Amygdala (tissue), 56 donors: ENCODE measurements around the gene ATP6AP2.
"Not testable (repeated sequence)": the region's sequence is repeated elsewhere in the genome, so short reads cannot be mapped to it uniquely, and the experiment has no call there.

ENCODE experiments used
- DNase-seq, 56 donors: peaks; one replicate each; lab custom pipeline; 2025; lab: John Stamatoyannopoulos, UW

Gene ATP6AP2

DNA sequence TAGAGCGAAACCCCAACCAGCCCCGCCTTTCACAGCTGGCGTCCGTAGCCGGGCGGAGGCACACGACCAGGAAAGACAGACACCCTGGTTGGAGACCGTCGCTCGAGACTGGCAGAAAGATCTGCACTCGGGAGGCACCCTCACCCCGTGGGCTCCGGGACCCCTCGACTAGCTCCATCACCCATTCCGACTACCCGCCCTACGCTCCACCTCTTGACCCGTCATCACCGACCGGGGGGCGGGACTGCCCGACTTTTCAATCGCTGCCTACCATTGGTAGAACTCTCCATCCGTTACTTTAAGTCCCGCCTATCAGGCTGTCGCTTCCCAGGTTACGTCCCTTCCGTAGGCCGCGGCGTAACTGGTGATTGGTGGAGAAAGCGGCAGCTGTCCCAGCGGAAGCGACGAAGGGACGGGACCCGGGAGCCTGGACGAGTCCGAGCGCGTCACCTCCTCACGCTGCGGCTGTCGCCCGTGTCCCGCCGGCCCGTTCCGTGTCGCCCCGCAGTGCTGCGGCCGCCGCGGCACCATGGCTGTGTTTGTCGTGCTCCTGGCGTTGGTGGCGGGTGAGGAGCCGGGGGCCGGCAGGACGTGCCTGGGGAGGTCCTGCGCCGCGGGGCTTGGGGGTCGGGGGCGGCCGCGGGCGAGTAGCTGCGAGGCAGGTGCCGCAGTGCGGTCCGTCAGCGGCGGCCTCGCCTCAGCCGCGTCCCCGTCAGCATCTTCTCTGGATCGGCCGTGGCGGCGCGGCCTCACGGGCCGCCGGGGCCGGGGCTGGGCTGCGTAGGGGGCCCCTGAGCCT lies at the start of gene ATP6AP2:
ATP6AP2 (plus strand) TSS at position 434 of the 799 bp plus-strand sequence; CDS start at position 530, 96 bp downstream.
- DNase-seq: peak; percentile 2 to 94 (median 83)

DNA sequence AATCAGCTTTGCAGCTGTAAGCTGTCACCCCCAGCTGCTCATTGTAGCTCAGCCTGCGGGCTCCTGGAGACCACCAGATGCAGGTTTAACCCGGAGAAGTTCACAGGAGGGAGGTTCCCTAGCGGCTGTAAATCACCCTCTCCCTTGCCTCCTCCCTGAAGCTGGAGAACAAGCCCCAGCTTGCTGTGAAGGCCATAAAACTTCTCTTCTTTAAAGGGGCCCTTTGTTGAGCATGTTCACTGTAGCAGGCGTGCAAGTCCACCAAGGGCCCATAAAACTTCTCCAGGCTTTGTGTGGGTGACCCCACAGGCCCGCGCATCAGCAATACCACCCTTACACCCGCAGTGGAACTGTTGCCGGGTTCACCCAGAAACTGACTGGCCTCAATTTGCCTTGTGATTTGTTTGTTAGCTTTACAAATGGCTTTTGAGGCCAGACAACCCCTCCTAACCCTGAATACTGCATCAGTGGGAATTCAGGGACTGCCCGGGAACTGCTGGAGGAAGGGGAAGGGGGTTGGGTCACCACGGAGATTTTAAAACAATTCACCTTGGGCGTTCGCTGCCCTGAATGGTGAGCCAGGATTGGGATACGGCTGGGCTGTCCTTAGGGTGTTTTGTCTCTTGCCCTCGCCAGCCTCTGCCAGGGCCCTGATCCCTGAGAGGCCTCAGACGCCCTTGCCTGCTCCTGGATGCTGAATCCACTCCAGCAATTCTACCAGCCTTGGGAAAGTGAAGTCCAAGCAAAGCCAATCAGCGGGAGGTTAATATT lies 49.5 kb upstream of the ATP6AP2 start:
- no peak for DNase-seq

GRCh38 chrX:40537310-40537709 lies 43.5 kb upstream of the ATP6AP2 start:
- DNase-seq: no peak

DNA sequence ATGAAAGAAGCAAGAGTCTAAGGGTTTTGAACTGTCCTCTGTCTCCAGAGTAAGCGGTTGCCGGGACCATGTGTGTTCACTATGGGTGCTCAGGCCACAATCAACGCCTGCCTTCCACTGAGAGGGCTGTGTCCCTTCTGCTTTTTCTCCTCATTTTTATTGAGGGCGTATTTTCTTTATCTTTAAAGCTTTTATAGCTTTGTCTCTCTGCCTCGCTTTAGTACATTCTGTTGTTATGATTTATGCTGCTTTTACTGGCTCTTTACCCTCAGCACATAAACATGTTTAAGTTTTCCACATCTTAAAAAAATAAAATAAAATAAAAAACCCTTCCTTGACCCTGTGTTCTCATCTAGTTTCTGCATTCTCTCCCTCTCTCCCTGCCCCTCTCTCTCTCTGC lies 42.4 kb upstream of the ATP6AP2 start:
- DNase-seq: no peak

DNA sequence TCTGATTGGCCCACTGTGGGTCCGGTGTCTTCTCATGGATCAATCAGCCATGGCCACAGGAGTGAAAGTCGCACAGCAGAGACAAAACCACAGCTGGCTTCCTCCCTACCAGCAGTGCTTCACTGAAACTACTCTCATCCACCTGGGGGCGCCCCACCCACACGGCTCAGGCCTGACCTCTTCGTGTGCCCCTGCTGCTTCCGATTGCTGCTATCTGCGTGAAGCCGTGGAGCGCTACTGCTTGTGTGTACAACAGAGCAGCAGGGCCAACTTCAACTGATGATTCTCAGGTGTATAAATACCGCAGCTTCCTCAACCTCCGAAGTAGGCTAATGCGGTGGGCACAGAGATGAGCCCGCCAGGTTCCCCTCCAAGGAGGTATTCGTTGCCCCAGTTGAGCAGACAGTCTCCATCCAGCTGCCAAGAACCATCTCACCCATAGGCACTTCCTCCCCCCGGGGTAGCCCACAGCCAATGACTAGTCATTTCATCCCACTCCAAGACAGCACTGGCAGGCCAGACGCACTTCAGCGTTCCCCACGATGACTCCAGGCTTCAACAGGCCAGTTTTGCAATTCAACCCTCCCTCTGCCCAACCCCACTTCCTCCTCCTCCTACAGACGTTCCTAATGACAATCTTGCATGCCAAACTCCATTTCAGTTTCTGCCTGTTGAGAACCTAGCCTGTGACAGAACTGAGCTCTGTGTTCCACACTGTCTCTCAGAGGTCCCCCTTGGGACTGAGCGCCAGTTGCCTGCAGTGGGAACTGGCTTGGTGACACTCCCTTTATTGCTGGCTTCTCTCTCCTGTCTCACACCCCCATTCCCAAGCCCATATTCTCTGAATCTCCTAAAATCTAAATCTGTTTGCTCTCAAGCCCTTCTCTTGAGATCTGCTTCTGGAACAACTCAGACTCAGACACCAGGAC lies 41.3 kb upstream of the ATP6AP2 start:
- DNase-seq: peak in 8 of 56 donors; percentile 1 to 4 (median 2)

- DNase-seq: no peak
Observed at GRCh38 chrX:40542208-40542607, 38.6 kb upstream of the ATP6AP2 start.

GRCh38 chrX:40542972-40543371 lies 37.8 kb upstream of the ATP6AP2 start:
- no peak for DNase-seq

- DNase-seq: peak in 3 of 56 donors; percentile 0 to 4 (median 1)
Observed at GRCh38 chrX:40543661-40544328, 37.0 kb upstream of the ATP6AP2 start.

- DNase-seq: no peak
Observed at GRCh38 chrX:40544343-40545266, 36.2 kb upstream of the ATP6AP2 start.

- DNase-seq: no peak
Observed at GRCh38 chrX:40546870-40547269, 33.9 kb upstream of the ATP6AP2 start.

DNA sequence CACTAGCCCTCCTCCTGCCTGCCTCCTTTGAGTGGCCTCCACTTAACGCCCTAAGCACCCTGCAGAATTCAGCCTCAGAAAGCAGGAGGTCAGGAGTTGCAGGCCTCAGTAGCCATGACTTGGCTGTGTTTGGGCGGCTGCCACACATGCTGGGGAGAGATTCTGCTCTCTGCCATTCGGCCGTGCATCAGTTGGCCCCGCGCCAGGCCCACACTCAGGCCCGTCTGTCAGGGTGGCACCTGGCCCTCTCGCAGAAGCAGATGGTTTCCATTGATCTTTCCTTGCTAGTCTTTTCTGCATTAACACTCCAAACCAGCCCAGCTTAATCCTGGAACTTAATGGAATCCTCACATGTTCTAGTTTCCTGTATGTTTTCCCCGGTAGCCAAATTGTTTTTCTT lies 30.7 kb upstream of the ATP6AP2 start:
- DNase-seq: peak in 3 of 56 donors; percentile 3 to 23 (median 3)

DNA sequence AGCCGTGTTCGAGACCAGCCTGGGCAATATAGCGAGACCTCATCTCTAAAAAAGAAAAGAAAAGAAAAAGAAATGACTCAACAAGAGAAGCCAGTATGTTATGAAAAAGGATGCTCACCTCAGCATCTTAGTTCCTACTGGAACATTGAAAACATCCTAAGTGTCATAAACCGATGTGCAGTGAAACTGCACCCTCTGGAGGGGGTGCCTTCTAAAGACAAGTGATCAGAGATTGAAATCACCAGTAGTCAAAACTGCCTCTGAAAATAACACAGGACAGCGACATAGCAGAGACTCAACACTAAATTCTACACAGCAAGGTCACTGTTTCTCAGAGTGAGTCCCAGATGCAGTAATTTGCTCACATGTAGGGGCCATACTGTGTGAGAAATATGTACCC lies 28.0 kb upstream of the ATP6AP2 start:
- peak in 2 of 56 donors; percentile 4 for DNase-seq

DNA sequence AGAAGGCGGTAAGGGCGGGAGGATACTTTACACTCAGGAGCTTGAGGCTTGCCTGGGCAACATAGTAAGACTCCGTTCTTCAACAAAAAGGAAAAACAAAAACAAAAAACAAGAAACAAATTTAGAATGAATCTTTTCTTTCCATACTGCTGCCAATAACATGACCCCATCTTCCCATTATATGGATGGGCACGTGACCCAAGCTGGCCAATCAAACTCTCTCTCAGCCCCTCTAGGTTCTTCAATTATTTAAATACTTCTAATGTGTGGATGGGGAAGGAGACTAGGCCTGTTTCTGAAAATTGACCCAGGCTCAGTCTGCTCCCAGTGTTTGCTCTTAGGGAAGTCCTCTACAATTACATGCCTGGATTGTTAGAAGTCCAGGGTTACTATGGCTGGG lies 22.2 kb upstream of the ATP6AP2 start:
- DNase-seq: no peak

DNA sequence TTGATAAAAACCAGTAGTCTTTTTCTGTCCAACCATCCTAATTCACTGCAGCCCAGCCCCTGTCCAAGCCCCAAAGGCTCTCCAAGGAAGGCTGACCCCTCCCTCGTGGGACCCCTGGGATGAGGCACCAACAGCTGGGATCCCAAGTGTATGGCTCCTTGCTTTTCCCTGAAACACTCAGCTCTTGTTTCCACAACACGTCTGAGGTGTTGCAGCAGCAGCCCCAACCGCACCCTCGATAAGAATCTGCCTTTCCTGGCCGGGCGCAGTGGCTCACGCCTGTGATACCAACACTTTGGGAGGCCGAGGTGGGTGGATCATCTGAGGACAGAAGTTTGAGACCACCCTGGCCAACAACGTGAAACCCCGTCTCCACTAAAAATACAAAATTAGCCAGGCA lies 17.0 kb upstream of the ATP6AP2 start:
- DNase-seq: no peak

GRCh38 chrX:40564447-40564846 lies 16.3 kb upstream of the ATP6AP2 start:
- DNase-seq: no peak

- peak in 5 of 56 donors; percentile 1 to 4 (median 2) for DNase-seq
Observed at GRCh38 chrX:40570346-40571093, 10.2 kb upstream of the ATP6AP2 start.

DNA sequence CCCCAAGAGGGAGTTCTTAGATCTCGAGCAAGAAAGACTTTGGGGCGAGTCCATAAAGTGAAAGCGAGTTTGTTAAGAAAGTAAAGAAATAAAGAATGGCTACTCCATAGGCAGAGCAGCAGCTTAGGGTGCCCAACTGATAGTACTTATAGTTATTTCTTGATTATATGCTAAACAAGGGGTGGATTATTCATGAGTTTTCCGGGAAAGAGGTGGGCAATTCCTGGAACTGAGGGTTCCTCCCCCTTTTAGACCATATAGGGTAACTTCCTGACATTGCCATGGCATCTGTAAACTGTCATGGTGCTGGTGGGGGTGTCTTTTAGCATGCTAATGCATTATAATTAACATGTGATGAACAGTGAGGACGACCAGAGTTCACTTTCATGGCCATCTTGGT lies 9.6 kb upstream of the ATP6AP2 start:
- DNase-seq: not testable (repeated sequence)

- DNase-seq: no peak
Observed at GRCh38 chrX:40571600-40571999, 9.2 kb upstream of the ATP6AP2 start.
